Heart left ventricle (tissue), 13 donors: ENCODE measurements around the gene CCNY.

Source experiments
- POLR2A ChIP-seq, 2 donors: fragments of 450-650 bp; IDR thresholded peaks; one replicate each; pipeline ENCODE4 v1.6.1; 2017; ENCODE audit warnings: antibody characterized with exemption in 2 of 2, mild to moderate bottlenecking in 2 of 2, moderate library complexity in 2 of 2
- TF ChIP-seq, protein P1 (sequence below), 12 donors: fragments of 200-600 bp; sonication (generic) in 4 of 12; IDR thresholded peaks; one replicate each; pipeline versions ENCODE4 v1.5.0 to v1.8.0; 2018 to 2022; ENCODE audit warnings: antibody characterized with exemption in 12 of 12, mild to moderate bottlenecking in 5 of 12
- donor health status: ischemic (EF 13 %, LVEDD 7.1; RV severe dilation, severe dysfunction).
- donor health status: DM: no; HTN: yes; CAD: no.
- donor health status: DM: no; HTN: no; CAD: no.
- donor health status: ischemic (EF 25% LVEDD 6.9; RV normal size, moderate dysfunction).
- donor health status: ischemic (EF 25% LVEDD 5.7; RV mildly dilated, moderate dysfunction).
- donor health status: ischemic (EF 35%, LVEDD 5.7; RV mildly dilated, moderate dysfunction).
- donor health status: nonischemic (EF 11% LVEDD 7.7; RV severe dilation, severe dysfunction).
- donor health status: DM: yes; HTN: yes; CAD: no.
- donor health status: PGD.
- donor health status: ischemic (EF 29% LVEDD 5.4; RV normal size, mild dysfunction).
- donor health status: nonischemic (EF 23%, LVEDD 6.1; RV moderate dilation, normal function).

DNA sequence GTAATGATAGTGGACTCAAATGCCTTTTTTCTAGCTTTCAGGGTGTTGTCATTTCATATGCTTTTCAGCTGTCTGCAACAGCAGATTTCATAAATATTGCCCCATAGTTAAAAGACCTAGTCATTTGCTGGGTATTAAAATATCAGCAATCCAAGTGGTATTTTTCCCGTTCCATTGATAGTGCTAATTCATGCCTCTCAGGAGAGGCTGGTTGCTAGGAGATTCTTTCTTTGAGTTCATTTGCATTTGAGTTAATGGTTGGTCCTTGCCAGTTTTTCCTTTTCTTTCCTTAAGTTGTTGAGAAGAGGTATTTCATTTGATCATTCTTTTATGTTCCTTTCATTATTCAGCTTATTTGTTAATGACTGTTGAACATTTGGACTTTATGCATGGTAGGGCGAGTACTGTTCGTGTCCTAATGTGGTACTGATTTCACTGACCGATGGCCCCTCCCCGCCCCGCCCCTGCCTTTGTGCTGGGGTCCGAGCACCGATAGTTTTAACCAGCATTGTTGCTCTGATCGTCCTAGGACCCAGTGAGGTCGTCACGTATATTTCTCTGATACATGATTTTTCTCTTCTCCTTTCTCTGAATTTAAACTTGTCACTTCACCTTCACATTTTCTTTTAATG, 128.6 kb downstream of the CCNY start:
- TF ChIP-seq, protein P1, sequence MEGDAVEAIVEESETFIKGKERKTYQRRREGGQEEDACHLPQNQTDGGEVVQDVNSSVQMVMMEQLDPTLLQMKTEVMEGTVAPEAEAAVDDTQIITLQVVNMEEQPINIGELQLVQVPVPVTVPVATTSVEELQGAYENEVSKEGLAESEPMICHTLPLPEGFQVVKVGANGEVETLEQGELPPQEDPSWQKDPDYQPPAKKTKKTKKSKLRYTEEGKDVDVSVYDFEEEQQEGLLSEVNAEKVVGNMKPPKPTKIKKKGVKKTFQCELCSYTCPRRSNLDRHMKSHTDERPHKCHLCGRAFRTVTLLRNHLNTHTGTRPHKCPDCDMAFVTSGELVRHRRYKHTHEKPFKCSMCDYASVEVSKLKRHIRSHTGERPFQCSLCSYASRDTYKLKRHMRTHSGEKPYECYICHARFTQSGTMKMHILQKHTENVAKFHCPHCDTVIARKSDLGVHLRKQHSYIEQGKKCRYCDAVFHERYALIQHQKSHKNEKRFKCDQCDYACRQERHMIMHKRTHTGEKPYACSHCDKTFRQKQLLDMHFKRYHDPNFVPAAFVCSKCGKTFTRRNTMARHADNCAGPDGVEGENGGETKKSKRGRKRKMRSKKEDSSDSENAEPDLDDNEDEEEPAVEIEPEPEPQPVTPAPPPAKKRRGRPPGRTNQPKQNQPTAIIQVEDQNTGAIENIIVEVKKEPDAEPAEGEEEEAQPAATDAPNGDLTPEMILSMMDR (IDR thresholded peaks at IDR 0.05), result no peak
- TF ChIP-seq POLR2A (IDR thresholded peaks at IDR 0.05), result no peak
